GM12864 (cell line): Measurements from ENCODE around the gene CTDSPL.

Source experiments
- DNase-seq: peaks from one replicate; pipeline ENCODE4 v3.0.0-alpha.2; 2011; ENCODE audit warnings: low read depth
- H3K4me3 ChIP-seq: 2 replicates; pipeline ENCODE4 v1.5.1; 2011; ENCODE audit warnings: mild to moderate bottlenecking, low read depth, low read length, control low read depth
- TF ChIP-seq, protein P1 (sequence below): IDR thresholded peaks from 2 replicates; pipeline ENCODE4 v1.5.1; 2011; ENCODE audit warnings: low read depth, mild to moderate bottlenecking, moderate library complexity, low read length, control low read depth, inconsistent platforms; ENCODE audit errors: missing control alignments

Gene CTDSPL

DNA sequence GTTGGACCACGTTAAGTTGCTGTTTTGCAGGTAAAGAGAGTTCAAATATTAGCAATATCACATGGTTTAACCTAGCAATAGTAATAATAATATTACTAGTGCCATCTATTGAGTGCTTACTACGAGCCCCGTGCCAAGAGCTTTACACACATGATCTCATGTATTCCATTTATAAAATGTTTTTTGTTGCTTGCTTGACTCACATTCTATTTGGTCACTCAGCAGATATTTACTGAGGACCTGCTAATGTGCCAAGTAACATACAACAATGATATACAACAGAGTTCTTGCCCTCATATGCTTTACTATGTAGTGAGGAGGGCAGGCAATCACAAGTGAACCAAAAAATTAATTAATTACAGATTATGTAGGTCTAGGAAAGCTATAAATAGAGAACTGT is 36.7 kb downstream of the CTDSPL start:
- H3K4me3 ChIP-seq = no peak overlapping the region
- DNase-seq = no peak
- TF ChIP-seq, protein P1, sequence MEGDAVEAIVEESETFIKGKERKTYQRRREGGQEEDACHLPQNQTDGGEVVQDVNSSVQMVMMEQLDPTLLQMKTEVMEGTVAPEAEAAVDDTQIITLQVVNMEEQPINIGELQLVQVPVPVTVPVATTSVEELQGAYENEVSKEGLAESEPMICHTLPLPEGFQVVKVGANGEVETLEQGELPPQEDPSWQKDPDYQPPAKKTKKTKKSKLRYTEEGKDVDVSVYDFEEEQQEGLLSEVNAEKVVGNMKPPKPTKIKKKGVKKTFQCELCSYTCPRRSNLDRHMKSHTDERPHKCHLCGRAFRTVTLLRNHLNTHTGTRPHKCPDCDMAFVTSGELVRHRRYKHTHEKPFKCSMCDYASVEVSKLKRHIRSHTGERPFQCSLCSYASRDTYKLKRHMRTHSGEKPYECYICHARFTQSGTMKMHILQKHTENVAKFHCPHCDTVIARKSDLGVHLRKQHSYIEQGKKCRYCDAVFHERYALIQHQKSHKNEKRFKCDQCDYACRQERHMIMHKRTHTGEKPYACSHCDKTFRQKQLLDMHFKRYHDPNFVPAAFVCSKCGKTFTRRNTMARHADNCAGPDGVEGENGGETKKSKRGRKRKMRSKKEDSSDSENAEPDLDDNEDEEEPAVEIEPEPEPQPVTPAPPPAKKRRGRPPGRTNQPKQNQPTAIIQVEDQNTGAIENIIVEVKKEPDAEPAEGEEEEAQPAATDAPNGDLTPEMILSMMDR = no peak

DNA sequence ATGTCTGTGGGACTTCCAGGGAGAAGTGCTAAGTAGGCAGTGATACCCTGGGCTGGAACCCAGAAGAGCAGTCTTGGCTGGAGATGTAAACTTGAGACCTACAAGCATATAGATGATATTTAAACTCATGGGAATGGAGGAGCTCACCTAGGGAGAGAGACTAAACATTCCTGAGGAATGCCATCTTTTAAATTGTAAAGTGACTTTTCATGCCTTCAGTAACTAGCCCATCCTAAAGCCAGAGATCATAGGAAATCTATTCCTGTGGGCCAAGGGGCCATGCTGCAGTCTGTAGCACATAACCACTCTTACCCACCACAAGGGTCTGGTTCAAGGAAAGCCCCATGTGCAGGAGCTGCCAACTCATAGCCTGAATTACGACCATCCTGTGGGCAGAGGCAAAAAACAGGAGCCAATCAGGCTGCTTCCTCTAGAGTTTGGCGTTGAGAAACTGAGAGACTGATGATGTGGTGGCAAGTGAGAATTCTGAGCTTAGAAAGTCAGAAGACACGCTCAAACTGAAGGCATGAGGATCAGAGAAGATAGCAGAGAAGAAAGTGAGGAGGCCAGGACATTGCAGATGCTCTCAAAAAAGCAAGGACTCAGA is 37.5 kb downstream of the CTDSPL start:
- no peak overlapping the region for H3K4me3 ChIP-seq
- TF ChIP-seq, protein P1 = no peak
- no peak for DNase-seq

DNA sequence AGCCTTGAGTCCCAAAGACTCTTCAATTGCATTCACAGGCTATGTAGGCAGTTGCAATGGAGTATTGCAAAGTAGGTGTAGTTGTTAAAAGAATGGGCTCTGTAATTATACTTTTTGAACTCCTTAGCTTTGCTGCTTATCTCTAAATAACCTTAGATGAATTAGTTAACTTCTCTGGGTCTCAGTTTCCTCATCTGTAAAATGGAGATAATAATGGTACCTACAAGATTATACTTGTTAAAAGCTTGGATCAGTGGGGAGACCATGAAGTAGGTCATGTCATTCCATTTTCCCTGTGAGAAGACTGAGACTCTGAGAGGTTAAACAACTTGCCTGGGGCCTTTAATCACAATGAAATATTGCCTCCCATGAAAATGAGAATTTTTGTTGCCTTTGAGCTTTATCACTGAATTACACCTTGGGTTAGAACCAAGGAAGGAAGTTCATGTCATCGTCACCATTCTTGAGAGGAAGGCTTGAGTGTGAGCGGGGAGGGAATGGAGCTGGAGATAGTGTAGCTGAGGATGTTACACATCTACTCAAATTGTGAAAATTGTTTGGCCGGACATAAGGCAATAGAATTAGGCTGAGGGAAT is 38.1 kb downstream of the CTDSPL start:
- TF ChIP-seq, protein P1 = no peak
- DNase-seq = no peak
- no peak overlapping the region for H3K4me3 ChIP-seq

DNA sequence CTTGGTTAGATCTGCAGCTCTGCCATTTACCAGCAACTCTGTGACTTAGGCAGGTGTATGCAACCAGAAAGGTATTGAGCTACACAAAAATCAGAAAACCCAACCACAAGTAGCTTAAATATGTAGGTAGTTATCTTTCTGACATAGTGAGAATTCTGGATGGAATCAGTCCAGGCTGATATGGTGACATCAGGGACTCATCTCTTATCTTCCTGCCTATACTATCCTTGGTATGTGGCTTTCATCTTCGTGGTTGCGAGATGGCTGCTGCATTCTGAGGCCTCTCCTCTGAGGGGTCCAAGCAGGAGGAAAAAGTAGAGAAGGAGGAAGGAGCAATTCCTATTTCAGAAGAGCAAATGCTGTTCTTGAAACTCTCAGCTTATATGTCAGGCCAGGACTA is 40.0 kb downstream of the CTDSPL start:
- TF ChIP-seq, protein P1 = no peak
- H3K4me3 ChIP-seq = no peak overlapping the region
- no peak for DNase-seq

DNA sequence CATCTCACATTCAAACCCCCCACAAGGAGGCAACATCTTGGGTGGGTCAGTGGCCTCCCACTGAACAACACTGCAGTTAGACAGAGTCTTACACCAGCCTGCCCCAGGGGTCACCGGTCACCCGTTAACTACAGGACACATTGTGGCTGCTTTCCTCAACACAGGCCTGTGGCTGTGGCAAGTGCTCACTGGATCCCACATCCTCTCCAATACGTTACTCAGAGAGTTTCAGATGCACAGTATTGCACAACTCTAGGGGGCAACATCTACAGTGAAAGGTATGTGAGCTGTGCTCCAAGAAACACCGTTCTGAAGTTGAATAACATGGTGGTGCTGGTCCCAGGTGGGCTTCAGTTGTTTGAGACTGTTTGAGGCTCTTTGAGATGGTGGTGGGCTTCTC is 41.0 kb downstream of the CTDSPL start:
- no peak overlapping the region for H3K4me3 ChIP-seq
- TF ChIP-seq, protein P1 = peak; percentile 0
- DNase-seq = no peak

DNA sequence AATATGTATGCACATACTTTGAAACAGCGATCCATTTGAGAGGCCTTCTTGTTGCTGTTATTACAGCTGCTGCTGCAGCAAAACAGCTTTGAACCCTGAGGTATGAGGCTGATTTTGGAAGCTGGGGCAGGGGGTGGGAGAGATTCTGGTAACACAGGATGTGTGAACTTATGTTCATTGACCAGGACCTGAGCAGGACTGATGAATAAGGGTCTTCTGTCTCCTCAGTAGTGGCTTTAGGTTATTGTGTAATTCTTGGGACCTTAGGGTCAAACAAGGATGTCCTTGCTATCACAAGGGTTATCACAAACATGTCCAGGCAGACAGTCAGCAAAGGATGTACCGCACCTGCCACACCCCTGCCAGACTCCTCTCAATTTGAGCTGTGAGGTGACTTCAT is 41.6 kb downstream of the CTDSPL start:
- no peak overlapping the region for H3K4me3 ChIP-seq
- TF ChIP-seq, protein P1 = no peak
- no peak for DNase-seq

DNA sequence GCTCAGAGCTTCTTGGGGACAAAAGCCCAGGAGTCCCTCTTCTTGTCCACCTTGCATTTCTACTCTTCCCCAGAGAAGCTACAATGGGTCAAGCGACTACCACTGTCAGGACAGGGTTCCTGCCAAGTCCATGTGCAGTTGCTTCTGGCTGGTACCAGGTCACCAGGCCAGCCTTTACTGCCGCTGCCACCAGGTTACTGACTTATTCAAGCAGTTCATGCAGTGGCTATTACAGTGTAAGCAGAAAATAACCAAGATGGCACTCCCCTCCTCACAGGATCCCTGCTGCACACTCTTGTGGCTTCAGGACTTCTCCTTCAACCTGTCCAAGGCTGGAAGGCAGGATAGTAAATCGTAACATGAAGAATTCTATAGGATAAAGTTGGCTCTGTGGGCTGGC is 42.1 kb downstream of the CTDSPL start:
- TF ChIP-seq, protein P1 = no peak
- no peak for DNase-seq
- H3K4me3 ChIP-seq = no peak overlapping the region
